ENCODE results near the gene NBDY.

Gene NBDY

GRCh38 chrX:56793521-56794320, 64.7 kb downstream of the NBDY start:
- no peak overlapping the region for H3K27ac ChIP-seq
- no peak for TF ChIP-seq CTCF (conservative IDR thresholded peaks at IDR 0.05)

- no peak for TF ChIP-seq CTCF (conservative IDR thresholded peaks at IDR 0.05)
- H3K27ac ChIP-seq, result no peak overlapping the region
Measured at GRCh38 chrX:56794404-56795230, 65.6 kb downstream of the NBDY start.

GRCh38 chrX:56795309-56795868, 66.3 kb downstream of the NBDY start:
- no peak overlapping the region for H3K27ac ChIP-seq
- TF ChIP-seq CTCF (conservative IDR thresholded peaks at IDR 0.05), result no peak

- no peak for TF ChIP-seq CTCF (conservative IDR thresholded peaks at IDR 0.05)
- no peak overlapping the region for H3K27ac ChIP-seq
Measured at GRCh38 chrX:56796641-56797395, 67.8 kb downstream of the NBDY start.

- no peak overlapping the region for H3K27ac ChIP-seq
- no peak for TF ChIP-seq CTCF (conservative IDR thresholded peaks at IDR 0.05)
Measured at GRCh38 chrX:56797574-56798338, 68.7 kb downstream of the NBDY start.

- no peak overlapping the region for H3K27ac ChIP-seq
- TF ChIP-seq CTCF (conservative IDR thresholded peaks at IDR 0.05), result no peak
Measured at GRCh38 chrX:56798339-56798711, 69.3 kb downstream of the NBDY start.
